IMR-90 (cell line): ENCODE data around the gene ATG7. TPM values are rescaled to one million over a fixed set of nuclear protein-coding genes. Genes with fewer than 3 reads are reported as not detected.

Experiments used
- ATAC-seq: fragments of 200-7000 bp; cut with Tn5 transposase; 2 replicates; pipeline ENCODE4 v1.9.1; 2020; ENCODE audit warnings: low read depth, mild to moderate bottlenecking, moderate library complexity
- BruUV-seq: library from RNA; stranded (reverse); fragments of 400-500 nt; replicated peaks from 2 replicates; lab custom pipeline; 2021; lab: Mats Ljungman, UMichigan
- CTCF ChIA-PET: fragments of 300-600 bp; formaldehyde crosslinking; extraction: SDS; loops from one replicate; lab custom pipeline; 2021; ENCODE audit warnings: antibody characterized with exemption; lab: Yijun Ruan, JAX
- POLR2A ChIA-PET: fragments of 300-600 bp; sonication (Branson Sonifier 250); formaldehyde crosslinking; loops from one replicate; lab custom pipeline; 2022; ENCODE audit warnings: antibody characterized with exemption; ENCODE audit not compliant: unreplicated experiment; lab: Charles Lee
- DNase-seq: peaks from one replicate; pipeline ENCODE4 v3.0.0; 2013
- H2AFZ ChIP-seq: replicated peaks from 2 replicates; pipeline ENCODE3; 2013; ENCODE audit warnings: low read length, mild to moderate bottlenecking; ENCODE audit not compliant: poor library complexity
- H2AK5ac ChIP-seq: 2 replicates; pipeline ENCODE4 v1.6.1; 2013; ENCODE audit warnings: low read depth, low read length, inconsistent platforms
- H2AK9ac ChIP-seq: replicated peaks from 2 replicates; pipeline ENCODE3; 2013; ENCODE audit warnings: mild to moderate bottlenecking, low read depth, low read length, moderate library complexity; ENCODE audit not compliant: poor library complexity
- H2BK120ac ChIP-seq: 2 replicates; pipeline ENCODE4 v1.6.1; 2013; ENCODE audit warnings: low read depth, low read length, inconsistent platforms
- H2BK15ac ChIP-seq: 3 replicates; pipeline ENCODE4 v1.6.1; 2013; ENCODE audit warnings: low read depth, low read length, inconsistent platforms
- H2BK20ac ChIP-seq: 2 replicates; pipeline ENCODE4 v1.6.1; 2013; ENCODE audit warnings: low read depth, mild to moderate bottlenecking, inconsistent platforms, low read length, moderate library complexity
- H2BK5ac ChIP-seq: 2 replicates; pipeline ENCODE4 v1.6.1; 2013; ENCODE audit warnings: mild to moderate bottlenecking, low read depth, low read length, inconsistent platforms; ENCODE audit not compliant: poor library complexity, severe bottlenecking
- H3K14ac ChIP-seq: replicated peaks from 2 replicates; pipeline ENCODE4 v1.6.1; 2013; ENCODE audit warnings: low read depth, low read length, inconsistent platforms
- H3K18ac ChIP-seq: 2 replicates; pipeline ENCODE4 v1.6.1; 2013; ENCODE audit warnings: low read depth, low read length, control low read depth
- H3K23ac ChIP-seq: 2 replicates; pipeline ENCODE4 v1.6.1; 2013; ENCODE audit warnings: low read depth, low read length, inconsistent platforms
- H3K27ac ChIP-seq: 2 replicates; pipeline ENCODE4 v1.5.1; 2013; ENCODE audit warnings: mild to moderate bottlenecking, control low read depth, low read length; ENCODE audit not compliant: insufficient read depth
- H3K27me3 ChIP-seq: 2 replicates; pipeline ENCODE4 v1.6.1; 2013; ENCODE audit warnings: low read length; ENCODE audit not compliant: control insufficient read depth, insufficient read depth
- H3K36me3 ChIP-seq: 2 replicates; pipeline ENCODE4 v1.6.1; 2013; ENCODE audit warnings: low read length, mixed read lengths; ENCODE audit not compliant: control insufficient read depth, insufficient read depth
- H3K4ac ChIP-seq: 2 replicates; pipeline ENCODE4 v1.6.1; 2013; ENCODE audit warnings: low read depth, low read length, inconsistent platforms
- H3K4me1 ChIP-seq: 2 replicates; pipeline ENCODE4 v1.6.1; 2013; ENCODE audit warnings: low read length, mixed read lengths; ENCODE audit not compliant: control insufficient read depth, insufficient read depth
- H3K4me2 ChIP-seq: 2 replicates; pipeline ENCODE4 v1.6.1; 2013; ENCODE audit warnings: low read depth, mild to moderate bottlenecking, control low read depth, low read length, moderate library complexity
- H3K4me3 ChIP-seq: 2 replicates; pipeline ENCODE4 v1.5.1; 2013; ENCODE audit warnings: low read depth, mild to moderate bottlenecking, control low read depth, low read length, moderate library complexity; ENCODE audit not compliant: insufficient read depth
- H3K56ac ChIP-seq: 2 replicates; pipeline ENCODE4 v1.6.1; 2013; ENCODE audit warnings: low read length, inconsistent platforms; ENCODE audit not compliant: insufficient read depth; ENCODE audit errors: extremely low read depth
- H3K79me1 ChIP-seq, 2 experiments: 2 replicates each; pipeline ENCODE4 v1.6.1; 2013; ENCODE audit warnings: low read length in 2 of 2, inconsistent platforms in 1 of 2, low read depth in 1 of 2
- H3K9ac ChIP-seq: 2 replicates; pipeline ENCODE4 v1.6.1; 2013; ENCODE audit warnings: low read depth, low read length, control low read depth
- H3K9me1 ChIP-seq: 2 replicates; pipeline ENCODE4 v1.6.1; 2013; ENCODE audit warnings: low read length, inconsistent platforms; ENCODE audit not compliant: insufficient read depth
- H3K9me3 ChIP-seq: 2 replicates; pipeline ENCODE4 v1.6.1; 2013; ENCODE audit warnings: low read length; ENCODE audit not compliant: control insufficient read depth, insufficient read depth
- H4K20me1 ChIP-seq: 2 replicates; pipeline ENCODE4 v1.6.1; 2013; ENCODE audit warnings: low read length, inconsistent platforms; ENCODE audit not compliant: insufficient read depth
- H4K5ac ChIP-seq: 2 replicates; pipeline ENCODE4 v1.6.1; 2013; ENCODE audit warnings: mild to moderate bottlenecking, low read depth, low read length, control low read depth
- H4K8ac ChIP-seq, 2 experiments: 2 replicates each; pipeline ENCODE4 v1.6.1; 2013; ENCODE audit warnings: low read depth in 2 of 2, low read length in 2 of 2, control low read depth in 1 of 2, inconsistent platforms in 1 of 2
- H4K91ac ChIP-seq: 2 replicates; pipeline ENCODE4 v1.6.1; 2013; ENCODE audit warnings: low read depth, low read length, inconsistent platforms; ENCODE audit not compliant: insufficient read depth
- CEBPB ChIP-seq: IDR thresholded peaks from 2 replicates; pipeline ENCODE4 v1.6.1; 2012; ENCODE audit warnings: low read depth, low read length, improper control_type of control experiment
- CHD1 ChIP-seq: IDR thresholded peaks from 2 replicates; pipeline ENCODE4 v1.6.1; 2012; ENCODE audit warnings: low read depth, low read length, improper control_type of control experiment
- RCOR1 ChIP-seq: IDR thresholded peaks from 2 replicates; pipeline ENCODE4 v1.6.1; 2012; ENCODE audit warnings: mild to moderate bottlenecking, low read length, improper control_type of control experiment; ENCODE audit not compliant: insufficient replicate concordance
- WGBS, 2 experiments: methylation state at CpG; one replicate each; pipeline versions ENCODE4 v1.1.5 to v1.1.7; 2013; ENCODE audit warnings: missing lambda C conversion rate in 2 of 2; ENCODE audit not compliant: insufficient read length in 1 of 2; ENCODE audit errors: extremely low coverage in 2 of 2; 5-methylcytosine and 5-hydroxymethylcytosine counted together
- dilution Hi-C: fragments of 300-500 bp; cut with HindIII; formaldehyde crosslinking; loops from one replicate; pipeline ENCODE4 v1.14.3; 2018; ENCODE audit warnings: low sequenced_read_pairs; ENCODE audit not compliant: unreplicated experiment
- in situ Hi-C: fragments of 300-500 bp; cut with MboI; formaldehyde crosslinking; loops from 3 replicates; pipeline ENCODE4 v1.14.3; 2019; ENCODE audit warnings: low sequenced_read_pairs, inconsistent platforms, mixed read lengths
- intact Hi-C: fragments of 100-400 bp; cut with micrococcal nuclease; formaldehyde crosslinking; loops from 2 replicates; pipeline ENCODE4 v1.10.0; 2022
- polyA plus RNA-seq, 3 experiments: library from polyadenylated mRNA; depleted of rRNA; stranded (reverse); fragments of >200 nt; gene quantifications; 2 replicates each; pipeline ENCODE4 v1.2.3, GENCODE V29; 2012; ENCODE audit warnings: low replicate concordance in 1 of 3
- total RNA-seq: library from RNA; depleted of rRNA; stranded (reverse); fragments of >200 nt; gene quantifications from 2 replicates; pipeline ENCODE4 v1.2.3, GENCODE V29; 2012
- TF ChIP-seq, protein P1 (sequence below): fragments of 150-350 bp; IDR thresholded peaks from 2 replicates; pipeline ENCODE4 v1.6.1; 2017; ENCODE audit warnings: mild to moderate bottlenecking, antibody characterized with exemption, low read length, low read depth
- TF ChIP-seq, protein P2 (sequence below): fragments of 150-350 bp; IDR thresholded peaks from 2 replicates; pipeline ENCODE4 v1.6.1; 2016; ENCODE audit warnings: low read depth, mild to moderate bottlenecking, low read length, moderate library complexity, borderline replicate concordance

ATG7 gene
- total and polyA plus RNA-seq, 2 of the 4 experiments (the other 2 are of a cell fraction): 15.6 to 51.4 TPM

DNA sequence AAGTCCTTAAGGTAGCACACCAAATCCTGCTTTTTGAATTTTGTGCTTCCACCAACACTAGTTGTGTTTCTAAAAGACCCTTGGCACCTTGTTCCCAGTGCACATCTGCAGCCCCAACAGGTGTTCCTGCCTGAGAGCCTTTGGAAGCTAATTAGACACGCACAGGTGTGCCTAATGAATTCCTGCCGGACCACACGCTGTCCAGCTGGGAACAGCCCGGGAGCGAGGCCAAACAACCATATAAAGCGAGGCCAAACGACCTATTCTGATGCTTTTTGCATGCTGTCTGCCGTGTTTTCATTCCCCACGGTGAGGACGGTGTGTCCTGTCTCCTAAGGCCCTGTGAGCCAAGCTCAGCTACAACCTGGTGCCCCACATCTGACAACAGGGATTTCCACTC is 99.5 kb downstream of the ATG7 start:
- Histone ChIP-seq H3K9ac (no peak overlapping the region), H3K4me2 (no peak overlapping the region), H2AFZ (no peak overlapping the region), H3K14ac (no peak overlapping the region), H3K9me1 (no peaks in the 10 kb centered on the region; the same call in 1 of the 2 replicates), H3K27ac (no peak overlapping the region), H2BK120ac (no peak overlapping the region), H4K91ac (no peak overlapping the region), H4K8ac (no peak overlapping the region), H2AK9ac (no peak overlapping the region), H3K36me3 (peaks cover 3% of the 10 kb centered on the region), H3K56ac (no peak overlapping the region), H3K18ac (no peak overlapping the region), H3K4me3 (no peak overlapping the region), H3K23ac (no peak overlapping the region), H4K5ac (no peak overlapping the region), H2AK5ac (no peak overlapping the region), H3K4ac (no peak overlapping the region), H3K9me3 (no peaks in the 10 kb centered on the region), H4K20me1 (no peaks in the 10 kb centered on the region), H3K4me1 (peaks cover 3% of the 10 kb centered on the region), H2BK20ac (no peak overlapping the region), H3K79me1 (no peaks in the 10 kb centered on the region), H2BK15ac (no peak overlapping the region), H3K27me3 (no peaks in the 10 kb centered on the region), H2BK5ac (no peak overlapping the region)
- no peak for DNase-seq
- intact Hi-C loops: no loop called here
- ATAC-seq: no peak
- no peak for TF ChIP-seq CEBPB
- no peak for TF ChIP-seq CHD1
- TF ChIP-seq, protein P1, sequence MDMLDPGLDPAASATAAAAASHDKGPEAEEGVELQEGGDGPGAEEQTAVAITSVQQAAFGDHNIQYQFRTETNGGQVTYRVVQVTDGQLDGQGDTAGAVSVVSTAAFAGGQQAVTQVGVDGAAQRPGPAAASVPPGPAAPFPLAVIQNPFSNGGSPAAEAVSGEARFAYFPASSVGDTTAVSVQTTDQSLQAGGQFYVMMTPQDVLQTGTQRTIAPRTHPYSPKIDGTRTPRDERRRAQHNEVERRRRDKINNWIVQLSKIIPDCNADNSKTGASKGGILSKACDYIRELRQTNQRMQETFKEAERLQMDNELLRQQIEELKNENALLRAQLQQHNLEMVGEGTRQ: no peak
- TF ChIP-seq, protein P2, sequence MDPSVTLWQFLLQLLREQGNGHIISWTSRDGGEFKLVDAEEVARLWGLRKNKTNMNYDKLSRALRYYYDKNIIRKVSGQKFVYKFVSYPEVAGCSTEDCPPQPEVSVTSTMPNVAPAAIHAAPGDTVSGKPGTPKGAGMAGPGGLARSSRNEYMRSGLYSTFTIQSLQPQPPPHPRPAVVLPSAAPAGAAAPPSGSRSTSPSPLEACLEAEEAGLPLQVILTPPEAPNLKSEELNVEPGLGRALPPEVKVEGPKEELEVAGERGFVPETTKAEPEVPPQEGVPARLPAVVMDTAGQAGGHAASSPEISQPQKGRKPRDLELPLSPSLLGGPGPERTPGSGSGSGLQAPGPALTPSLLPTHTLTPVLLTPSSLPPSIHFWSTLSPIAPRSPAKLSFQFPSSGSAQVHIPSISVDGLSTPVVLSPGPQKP: no peak
- no peak for TF ChIP-seq RCOR1
- dilution Hi-C loops: no loop called here
- in situ Hi-C loops: loop anchor here (10.0 kb wide), 1 partner anchor 463 kb away; no protein-coding TSS in a partner anchor
- POLR2A ChIA-PET: no interaction called here
- BruUV-seq: no TSS peak
- 88% methylated on average over 7 of the region's 10 CpGs; no CpG with 5 or more reads in 1 of the 2 experiments for WGBS, 2 experiments
- CTCF ChIA-PET: no interaction called here
